GM06990 (cell line): ENCODE data around the gene DOCK4.

Experiments
- DNase-seq: peaks from one replicate; pipeline ENCODE4 v3.0.0-alpha.2; 2011; ENCODE audit not compliant: insufficient read length; ENCODE audit errors: extremely low read depth
- H3K27me3 ChIP-seq: replicated peaks from 2 replicates; pipeline ENCODE4 v1.6.0; 2011; ENCODE audit warnings: low read length; ENCODE audit not compliant: control insufficient read depth, insufficient read depth
- H3K36me3 ChIP-seq: 2 replicates; pipeline ENCODE4 v1.5.1; 2011; ENCODE audit warnings: low read length; ENCODE audit not compliant: control insufficient read depth, insufficient read depth
- H3K4me3 ChIP-seq: replicated peaks from 2 replicates; pipeline ENCODE4 v1.5.1; 2011; ENCODE audit warnings: low read depth, mild to moderate bottlenecking, control low read depth, low read length
- CTCF ChIP-seq: IDR thresholded peaks from 2 replicates; pipeline ENCODE4 v1.5.1; 2011; ENCODE audit warnings: low read length, control low read depth, mild to moderate bottlenecking, inconsistent platforms; ENCODE audit not compliant: insufficient read depth, poor library complexity, severe bottlenecking

Gene DOCK4

GRCh38 chr7:111860248-111860647 is 346.0 kb downstream of the DOCK4 start:
- no peak for DNase-seq
- Histone ChIP-seq H3K27me3 (no peaks in the 10 kb centered on the region), H3K4me3 (no peak overlapping the region), H3K36me3 (no peaks in the 10 kb centered on the region)
- no peak for TF ChIP-seq CTCF

- no peaks in the 10 kb centered on the region for H3K36me3 ChIP-seq
- DNase-seq, result no peak
- TF ChIP-seq CTCF, result no peak
- H3K27me3 ChIP-seq, result no peaks in the 10 kb centered on the region
- H3K4me3 ChIP-seq, result no peak overlapping the region
Measured at GRCh38 chr7:111858331-111858730, 347.9 kb downstream of the DOCK4 start.

GRCh38 chr7:111855842-111856227 is 350.4 kb downstream of the DOCK4 start:
- no peaks in the 10 kb centered on the region for H3K36me3 ChIP-seq
- no peak for DNase-seq
- H3K27me3 ChIP-seq, result no peaks in the 10 kb centered on the region
- no peak overlapping the region for H3K4me3 ChIP-seq
- TF ChIP-seq CTCF, result peak; percentile 22

- H3K27me3 ChIP-seq, result no peaks in the 10 kb centered on the region
- no peak for DNase-seq
- peak; percentile 75 for TF ChIP-seq CTCF
- H3K36me3 ChIP-seq, result no peaks in the 10 kb centered on the region
- H3K4me3 ChIP-seq, result no peak overlapping the region
Measured at GRCh38 chr7:111855161-111855841, 350.9 kb downstream of the DOCK4 start.

GRCh38 chr7:111853201-111853990 is 352.8 kb downstream of the DOCK4 start:
- Histone ChIP-seq H3K4me3 (no peak overlapping the region), H3K36me3 (no peaks in the 10 kb centered on the region), H3K27me3 (no peaks in the 10 kb centered on the region)
- peak; percentile 21 for TF ChIP-seq CTCF
- DNase-seq, result no peak
